ENCODE data around the gene DBI. TPM values are rescaled to one million over a fixed set of nuclear protein-coding genes. Genes with fewer than 3 reads are reported as not detected.

DBI gene
- 91.2 TPM for total RNA-seq

GRCh38 chr2:119366649-119367471, at the start of gene DBI, which contains the start of gene C2orf76:
TSS of gene DBI (plus strand) at chr2:119366977. CDS start at chr2:119367052, 75 bp downstream.
TSS of gene C2orf76 (minus strand) at chr2:119366834. CDS start at chr2:119339959, 26,875 bp downstream.

Other genes with a start within 250 kb of the DBI start
- 4.1 TPM for gene C1QL2, start 208.2 kb upstream of the DBI start, total RNA-seq
- 2.6 TPM for gene STEAP3, start 143.1 kb upstream of the DBI start, total RNA-seq
- gene C2orf76, start 143 bp upstream of the DBI start, total RNA-seq, result 19.1 TPM
- gene TMEM37, start 64.9 kb downstream of the DBI start, total RNA-seq, result 5.1 TPM
- not detected for gene SCTR, start 157.5 kb downstream of the DBI start, total RNA-seq
- gene CFAP221, start 177.5 kb downstream of the DBI start, total RNA-seq, result 4.1 TPM